ENCODE measurements around the gene AKAP11.

AKAP11 gene

GRCh38 chr13:42360046-42360574 is 88.2 kb downstream of the AKAP11 start:
- no peak for DNase-seq (ENCODE audit: low read depth, low spot score)
- no peak overlapping the region for H3K27ac ChIP-seq (ENCODE audit: low read length)
- no peaks in the 10 kb centered on the region for H3K4me1 ChIP-seq (ENCODE audit: control insufficient read depth, insufficient read depth, low read length)
- WGBS (ENCODE audit: insufficient coverage, insufficient read length): no CpG with 5 or more reads among the region's 8 CpGs
- H3K9me3 ChIP-seq (ENCODE audit: control insufficient read depth, insufficient read depth, low read length): no peaks in the 10 kb centered on the region
- H3K27me3 ChIP-seq (ENCODE audit: control insufficient read depth, insufficient read depth, low read length): no peaks in the 10 kb centered on the region
- no peak overlapping the region for H3K4me3 ChIP-seq (ENCODE audit: low read length)
- no peaks in the 10 kb centered on the region for H3K36me3 ChIP-seq (ENCODE audit: control insufficient read depth, insufficient read depth, low read length)

GRCh38 chr13:42361701-42362100 is 89.7 kb downstream of the AKAP11 start:
- Histone ChIP-seq H3K36me3 (ENCODE audit: control insufficient read depth, insufficient read depth, low read length) (no peaks in the 10 kb centered on the region), H3K27me3 (ENCODE audit: control insufficient read depth, insufficient read depth, low read length) (no peaks in the 10 kb centered on the region), H3K9me3 (ENCODE audit: control insufficient read depth, insufficient read depth, low read length) (no peaks in the 10 kb centered on the region), H3K27ac (ENCODE audit: low read length) (no peak overlapping the region), H3K4me3 (ENCODE audit: low read length) (no peak overlapping the region), H3K4me1 (ENCODE audit: control insufficient read depth, insufficient read depth, low read length) (no peaks in the 10 kb centered on the region)
- WGBS (ENCODE audit: insufficient coverage, insufficient read length): no CpG with 5 or more reads among the region's 6 CpGs
- no peak for DNase-seq (ENCODE audit: low read depth, low spot score)

GRCh38 chr13:42363941-42364612 is 92.1 kb downstream of the AKAP11 start:
- WGBS (ENCODE audit: insufficient coverage, insufficient read length): no CpG with 5 or more reads among the region's 3 CpGs
- DNase-seq (ENCODE audit: low read depth, low spot score): no peak

GRCh38 chr13:42364613-42365000 is 92.7 kb downstream of the AKAP11 start:
- Histone ChIP-seq H3K4me3 (ENCODE audit: low read length) (no peak overlapping the region), H3K27ac (ENCODE audit: low read length) (no peak overlapping the region), H3K9me3 (ENCODE audit: control insufficient read depth, insufficient read depth, low read length) (no peaks in the 10 kb centered on the region), H3K4me1 (ENCODE audit: control insufficient read depth, insufficient read depth, low read length) (no peaks in the 10 kb centered on the region), H3K36me3 (ENCODE audit: control insufficient read depth, insufficient read depth, low read length) (no peaks in the 10 kb centered on the region), H3K27me3 (ENCODE audit: control insufficient read depth, insufficient read depth, low read length) (no peaks in the 10 kb centered on the region)
- no CpG with 5 or more reads among the region's 2 CpGs for WGBS (ENCODE audit: insufficient coverage, insufficient read length)
- DNase-seq (ENCODE audit: low read depth, low spot score): no peak

More at GRCh38 chr13:42363941-42364612, 92.1 kb downstream of the AKAP11 start:
- no peaks in the 10 kb centered on the region for H3K4me1 ChIP-seq (ENCODE audit: control insufficient read depth, insufficient read depth, low read length)
- H3K36me3 ChIP-seq (ENCODE audit: control insufficient read depth, insufficient read depth, low read length): no peaks in the 10 kb centered on the region
- H3K4me3 ChIP-seq (ENCODE audit: low read length): no peak overlapping the region
- no peaks in the 10 kb centered on the region for H3K27me3 ChIP-seq (ENCODE audit: control insufficient read depth, insufficient read depth, low read length)
- H3K9me3 ChIP-seq (ENCODE audit: control insufficient read depth, insufficient read depth, low read length): no peaks in the 10 kb centered on the region
- H3K27ac ChIP-seq (ENCODE audit: low read length): no peak overlapping the region

- H3K4me1 ChIP-seq (ENCODE audit: control insufficient read depth, insufficient read depth, low read length): no peaks in the 10 kb centered on the region
- no peak overlapping the region for H3K4me3 ChIP-seq (ENCODE audit: low read length)
- no peaks in the 10 kb centered on the region for H3K9me3 ChIP-seq (ENCODE audit: control insufficient read depth, insufficient read depth, low read length)
- H3K36me3 ChIP-seq (ENCODE audit: control insufficient read depth, insufficient read depth, low read length): no peaks in the 10 kb centered on the region
- WGBS (ENCODE audit: insufficient coverage, insufficient read length): no CpG with 5 or more reads among the region's 2 CpGs
- no peaks in the 10 kb centered on the region for H3K27me3 ChIP-seq (ENCODE audit: control insufficient read depth, insufficient read depth, low read length)
- no peak overlapping the region for H3K27ac ChIP-seq (ENCODE audit: low read length)
- no peak for DNase-seq (ENCODE audit: low read depth, low spot score)
These were observed 95.9 kb downstream of the AKAP11 start for GRCh38 chr13:42367831-42368230.

- H3K4me1 ChIP-seq (ENCODE audit: control insufficient read depth, insufficient read depth, low read length): no peaks in the 10 kb centered on the region
- no peaks in the 10 kb centered on the region for H3K36me3 ChIP-seq (ENCODE audit: control insufficient read depth, insufficient read depth, low read length)
- H3K4me3 ChIP-seq (ENCODE audit: low read length): no peak overlapping the region
- H3K27me3 ChIP-seq (ENCODE audit: control insufficient read depth, insufficient read depth, low read length): no peaks in the 10 kb centered on the region
- H3K27ac ChIP-seq (ENCODE audit: low read length): no peak overlapping the region
- no peak for DNase-seq (ENCODE audit: low read depth, low spot score)
- WGBS (ENCODE audit: insufficient coverage, insufficient read length): no CpG with 5 or more reads among the region's 8 CpGs
- H3K9me3 ChIP-seq (ENCODE audit: control insufficient read depth, insufficient read depth, low read length): no peaks in the 10 kb centered on the region
These were observed 97.3 kb downstream of the AKAP11 start for GRCh38 chr13:42369071-42369797.

GRCh38 chr13:42370229-42370628 is 98.3 kb downstream of the AKAP11 start:
- no peaks in the 10 kb centered on the region for H3K27me3 ChIP-seq (ENCODE audit: control insufficient read depth, insufficient read depth, low read length)
- H3K4me3 ChIP-seq (ENCODE audit: low read length): no peak overlapping the region
- H3K27ac ChIP-seq (ENCODE audit: low read length): no peak overlapping the region
- DNase-seq (ENCODE audit: low read depth, low spot score): no peak
- no peaks in the 10 kb centered on the region for H3K9me3 ChIP-seq (ENCODE audit: control insufficient read depth, insufficient read depth, low read length)
- WGBS (ENCODE audit: insufficient coverage, insufficient read length): no CpG with 5 or more reads among the region's 6 CpGs
- no peaks in the 10 kb centered on the region for H3K4me1 ChIP-seq (ENCODE audit: control insufficient read depth, insufficient read depth, low read length)
- no peaks in the 10 kb centered on the region for H3K36me3 ChIP-seq (ENCODE audit: control insufficient read depth, insufficient read depth, low read length)
